ENCODE results near the gene B4GALT1. TPM values are rescaled to one million over a fixed set of nuclear protein-coding genes. Genes with fewer than 3 reads are reported as not detected.

B4GALT1 gene
- total RNA-seq, 2 experiments from 2014 or later, result 12.8 to 38.7 TPM

- CTCF ChIA-PET (ENCODE audit: unreplicated experiment), result interaction anchor here (0.6 kb wide), 1 partner anchor 118 kb away, joined by 3 read pairs; no protein-coding TSS in a partner anchor
- H3K27ac ChIP-seq (ENCODE audit: low read depth, low read length, poor library complexity, severe bottlenecking), result no peak overlapping the region
- intact Hi-C loops (cut with micrococcal nuclease; ENCODE audit: unreplicated experiment), result no loop called here
- TF ChIP-seq CTCF (conservative IDR thresholded peaks at IDR 0.05; ENCODE audit: low read length), result 0 out of 2 replicates have a peak, but pooled peaks have one; percentile 38
- no peak for TF ChIP-seq EZH2phosphoT487 (IDR thresholded peaks at IDR 0.05; ENCODE audit: borderline replicate concordance, low read depth, low read length)
- no TSS peak for BruUV-seq (replicated peaks)
- H3K36me3 ChIP-seq (ENCODE audit: insufficient read depth, low read length), result no peaks in the 10 kb centered on the region
- no peaks in the 10 kb centered on the region for H3K9me3 ChIP-seq (ENCODE audit: low read length)
- no peak overlapping the region for H2AFZ ChIP-seq (ENCODE audit: low read length)
- no peak overlapping the region for H3K4me2 ChIP-seq (ENCODE audit: low read length)
- no peaks in the 10 kb centered on the region for H4K20me1 ChIP-seq (ENCODE audit: insufficient read depth, low read length)
- no peak for DNase-seq (ENCODE audit: low spot score)
- H3K4me3 ChIP-seq (ENCODE audit: low read depth, low read length, poor library complexity, severe bottlenecking), result no peak overlapping the region
- peaks cover 7% of the 10 kb centered on the region for H3K4me1 ChIP-seq (ENCODE audit: insufficient read depth, low read length, poor library complexity, severe bottlenecking)
- H3K9me2 ChIP-seq (ENCODE audit: insufficient read depth, low read length), result no peaks in the 10 kb centered on the region
- POLR2A ChIA-PET, result interaction anchor here (1.2 to 2.1 kb wide), 4 partner anchors 10 to 38 kb away, joined by 3 to 6 read pairs (median 4); partner anchors contain the start of gene B4GALT1
- no peaks in the 10 kb centered on the region for H3K79me2 ChIP-seq (ENCODE audit: insufficient read depth, low read depth, low read length)
These were observed 12.0 kb upstream of the B4GALT1 start for GRCh38 chr9:33178972-33179697.

- ChIA-PET POLR2A (interaction anchor here (0.5 to 2.1 kb wide), 3 partner anchors 16 to 76 kb away, joined by 4 to 6 read pairs (median 5); no protein-coding TSS in a partner anchor), CTCF (ENCODE audit: unreplicated experiment) (interaction anchor here (1.4 kb wide), 1 partner anchor 11 kb away, joined by 3 read pairs; no protein-coding TSS in a partner anchor)
- no peaks in the 10 kb centered on the region for H3K36me3 ChIP-seq (ENCODE audit: insufficient read depth, low read length)
- H4K20me1 ChIP-seq (ENCODE audit: insufficient read depth, low read length), result no peaks in the 10 kb centered on the region
- no peak overlapping the region for H3K27ac ChIP-seq (ENCODE audit: low read depth, low read length, poor library complexity, severe bottlenecking)
- H3K4me3 ChIP-seq (ENCODE audit: low read depth, low read length, poor library complexity, severe bottlenecking), result no peak overlapping the region
- H3K79me2 ChIP-seq (ENCODE audit: insufficient read depth, low read depth, low read length), result no peaks in the 10 kb centered on the region
- no peak overlapping the region for H2AFZ ChIP-seq (ENCODE audit: low read length)
- peaks cover 7% of the 10 kb centered on the region for H3K4me1 ChIP-seq (ENCODE audit: insufficient read depth, low read length, poor library complexity, severe bottlenecking)
- intact Hi-C loops (cut with micrococcal nuclease; ENCODE audit: unreplicated experiment), result no loop called here
- DNase-seq (ENCODE audit: low spot score), result peak; percentile 32
- TF ChIP-seq EZH2phosphoT487 (IDR thresholded peaks at IDR 0.05; ENCODE audit: borderline replicate concordance, low read depth, low read length) (no peak), CTCF (conservative IDR thresholded peaks at IDR 0.05; ENCODE audit: low read length) (no peak)
- H3K4me2 ChIP-seq (ENCODE audit: low read length), result no peak overlapping the region
- H3K9me3 ChIP-seq (ENCODE audit: low read length), result no peaks in the 10 kb centered on the region
- BruUV-seq (replicated peaks), result no TSS peak
- no peaks in the 10 kb centered on the region for H3K9me2 ChIP-seq (ENCODE audit: insufficient read depth, low read length)
These were observed 10.5 kb upstream of the B4GALT1 start for GRCh38 chr9:33177639-33178038.

- H4K20me1 ChIP-seq (ENCODE audit: insufficient read depth, low read length), result no peaks in the 10 kb centered on the region
- H2AFZ ChIP-seq (ENCODE audit: low read length), result no peak overlapping the region
- intact Hi-C loops (cut with micrococcal nuclease; ENCODE audit: unreplicated experiment), result no loop called here
- no peaks in the 10 kb centered on the region for H3K9me2 ChIP-seq (ENCODE audit: insufficient read depth, low read length)
- TF ChIP-seq EZH2phosphoT487 (IDR thresholded peaks at IDR 0.05; ENCODE audit: borderline replicate concordance, low read depth, low read length), result no peak
- no peak for TF ChIP-seq CTCF (conservative IDR thresholded peaks at IDR 0.05; ENCODE audit: low read length)
- H3K9me3 ChIP-seq (ENCODE audit: low read length), result no peaks in the 10 kb centered on the region
- H3K79me2 ChIP-seq (ENCODE audit: insufficient read depth, low read depth, low read length), result no peaks in the 10 kb centered on the region
- BruUV-seq (replicated peaks), result no TSS peak
- peaks cover 7% of the 10 kb centered on the region for H3K4me1 ChIP-seq (ENCODE audit: insufficient read depth, low read length, poor library complexity, severe bottlenecking)
- no peak for DNase-seq (ENCODE audit: low spot score)
- no peak overlapping the region for H3K27ac ChIP-seq (ENCODE audit: low read depth, low read length, poor library complexity, severe bottlenecking)
- H3K36me3 ChIP-seq (ENCODE audit: insufficient read depth, low read length), result no peaks in the 10 kb centered on the region
- ChIA-PET POLR2A (interaction anchor here (2.1 kb wide), 1 partner anchor 16 kb away, joined by 6 read pairs; no protein-coding TSS in a partner anchor), CTCF (ENCODE audit: unreplicated experiment) (interaction anchor here (1.4 kb wide), 1 partner anchor 11 kb away, joined by 3 read pairs; no protein-coding TSS in a partner anchor)
- no peak overlapping the region for H3K4me2 ChIP-seq (ENCODE audit: low read length)
- H3K4me3 ChIP-seq (ENCODE audit: low read depth, low read length, poor library complexity, severe bottlenecking), result no peak overlapping the region
These were observed 9.9 kb upstream of the B4GALT1 start for GRCh38 chr9:33177086-33177485.

All from OCI-LY7 (cell line).